Ecto neural progenitor cell (in vitro differentiated cells): ENCODE results near the gene KIF3A.

Experiments
- DNase-seq: peaks from one replicate; pipeline ENCODE4 v3.0.0-alpha.2; 2018; ENCODE audit warnings: low spot score

KIF3A gene

GRCh38 chr5:132770476-132771159, 33.3 kb upstream of the KIF3A start:
- no peak for DNase-seq

GRCh38 chr5:132768485-132768868, 31.1 kb upstream of the KIF3A start:
- DNase-seq, result no peak

- DNase-seq, result no peak
Measured at GRCh38 chr5:132767150-132767549, 29.8 kb upstream of the KIF3A start.

- no peak for DNase-seq
Measured at GRCh38 chr5:132766806-132767055, 29.4 kb upstream of the KIF3A start.

GRCh38 chr5:132766020-132766805, 28.9 kb upstream of the KIF3A start:
- no peak for DNase-seq

- no peak for DNase-seq
Measured at GRCh38 chr5:132765311-132766019, 28.1 kb upstream of the KIF3A start.

- DNase-seq, result peak; percentile 11
Measured at GRCh38 chr5:132764671-132765238, 27.4 kb upstream of the KIF3A start.

- peak; percentile 28 for DNase-seq
Measured at GRCh38 chr5:132764051-132764450, 26.7 kb upstream of the KIF3A start.

- DNase-seq, result peak; percentile 22
Measured at GRCh38 chr5:132763181-132764036, 26.1 kb upstream of the KIF3A start.

GRCh38 chr5:132762246-132763000, 25.1 kb upstream of the KIF3A start:
- peak; percentile 25 for DNase-seq

GRCh38 chr5:132761321-132762240, 24.2 kb upstream of the KIF3A start:
- DNase-seq, result peak; percentile 29

- DNase-seq, result peak; percentile 24
Measured at GRCh38 chr5:132760601-132761317, 23.4 kb upstream of the KIF3A start.

- peak; percentile 22 for DNase-seq
Measured at GRCh38 chr5:132760049-132760420, 22.7 kb upstream of the KIF3A start.

- peak; percentile 38 for DNase-seq
Measured at GRCh38 chr5:132759114-132760048, 22.0 kb upstream of the KIF3A start.

- peak; percentile 32 for DNase-seq
Measured at GRCh38 chr5:132758451-132758850, 21.1 kb upstream of the KIF3A start.

GRCh38 chr5:132756542-132756941, 19.2 kb upstream of the KIF3A start:
- peak; percentile 41 for DNase-seq

- no peak for DNase-seq
Measured at GRCh38 chr5:132754947-132755346, 17.6 kb upstream of the KIF3A start.

GRCh38 chr5:132754111-132754510, 16.8 kb upstream of the KIF3A start:
- DNase-seq, result peak; percentile 37
